Mesothelial cell of epicardium (in vitro differentiated cells): ENCODE measurements around the gene TIMM50. TPM values are rescaled to one million over a fixed set of nuclear protein-coding genes. Genes with fewer than 3 reads are reported as not detected.
"Not testable (repeated sequence)": the region's sequence is repeated elsewhere in the genome, so short reads cannot be mapped to it uniquely, and the experiment has no call there.

Experiments used
- DNase-seq, 2 experiments: peaks; one replicate each; pipeline ENCODE4 v3.0.0; 2021; ENCODE audit warnings: low spot score in 2 of 2; ENCODE audit not compliant: unreplicated experiment in 2 of 2
- H3K27ac Mint-ChIP-seq: 2 replicates; pipeline ENCODE4 v1.8.0; 2021; ENCODE audit warnings: mixed read lengths
- H3K27me3 Mint-ChIP-seq: 2 replicates; pipeline ENCODE4 v1.8.0; 2021; ENCODE audit warnings: low read depth, mixed read lengths
- H3K36me3 Mint-ChIP-seq: 2 replicates; pipeline ENCODE4 v1.8.0; 2021; ENCODE audit warnings: mixed read lengths
- H3K4me1 Mint-ChIP-seq: 2 replicates; pipeline ENCODE4 v1.8.0; 2021; ENCODE audit warnings: mixed read lengths
- H3K4me3 Mint-ChIP-seq: 2 replicates; pipeline ENCODE4 v1.8.0; 2021; ENCODE audit warnings: mild to moderate bottlenecking, moderate library complexity, mixed read lengths
- H3K9me3 Mint-ChIP-seq: 2 replicates; pipeline ENCODE4 v1.8.0; 2021; ENCODE audit warnings: mixed read lengths
- total RNA-seq: library from RNA; stranded (reverse); gene quantifications from 3 replicates; pipeline ENCODE4 v1.2.1, GENCODE V29; 2021
- TF ChIP-seq, protein P1 (sequence below): fragments of 200-600 bp; sonication (generic); IDR thresholded peaks from one replicate; pipeline ENCODE4 v1.5.0; 2021; ENCODE audit warnings: antibody characterized with exemption; ENCODE audit not compliant: unreplicated experiment

Gene TIMM50
- total RNA-seq, 1 donor from 2014 or later: 70.7 TPM

DNA sequence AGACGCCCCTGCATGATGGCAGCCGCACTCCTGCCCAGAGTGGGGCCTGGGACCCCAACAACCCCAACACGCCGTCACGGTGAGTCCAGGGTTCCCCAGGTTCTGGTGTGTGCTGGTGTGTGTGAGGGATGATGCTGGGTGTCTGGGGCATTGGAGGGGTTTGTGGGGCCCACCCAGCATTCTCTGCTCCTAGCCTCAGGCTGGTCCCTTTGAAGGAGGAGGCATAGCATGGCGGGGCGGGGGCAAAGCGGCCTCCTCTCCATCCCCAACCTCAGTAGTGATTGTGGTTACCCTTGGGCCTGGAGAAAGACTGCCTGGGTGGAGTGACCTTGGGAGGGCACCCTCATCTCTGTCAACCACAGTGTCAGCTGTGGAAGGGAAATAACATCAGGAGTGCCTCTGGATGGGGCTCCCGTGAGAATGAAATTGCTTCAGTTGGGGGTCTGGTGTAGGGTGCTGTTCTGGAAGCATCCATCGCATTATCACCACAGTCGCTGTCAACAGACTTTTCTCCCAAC lies 7.1 kb upstream of the TIMM50 start:
- no peaks in the 10 kb centered on the region for H3K27me3 Mint-ChIP-seq
- no peak for DNase-seq
- no peak overlapping the region for H3K27ac Mint-ChIP-seq
- no peaks in the 10 kb centered on the region for H3K9me3 Mint-ChIP-seq
- H3K36me3 Mint-ChIP-seq: peaks cover 31% of the 10 kb centered on the region
- H3K4me1 Mint-ChIP-seq: no peaks in the 10 kb centered on the region
- H3K4me3 Mint-ChIP-seq: no peak overlapping the region
- TF ChIP-seq, protein P1, sequence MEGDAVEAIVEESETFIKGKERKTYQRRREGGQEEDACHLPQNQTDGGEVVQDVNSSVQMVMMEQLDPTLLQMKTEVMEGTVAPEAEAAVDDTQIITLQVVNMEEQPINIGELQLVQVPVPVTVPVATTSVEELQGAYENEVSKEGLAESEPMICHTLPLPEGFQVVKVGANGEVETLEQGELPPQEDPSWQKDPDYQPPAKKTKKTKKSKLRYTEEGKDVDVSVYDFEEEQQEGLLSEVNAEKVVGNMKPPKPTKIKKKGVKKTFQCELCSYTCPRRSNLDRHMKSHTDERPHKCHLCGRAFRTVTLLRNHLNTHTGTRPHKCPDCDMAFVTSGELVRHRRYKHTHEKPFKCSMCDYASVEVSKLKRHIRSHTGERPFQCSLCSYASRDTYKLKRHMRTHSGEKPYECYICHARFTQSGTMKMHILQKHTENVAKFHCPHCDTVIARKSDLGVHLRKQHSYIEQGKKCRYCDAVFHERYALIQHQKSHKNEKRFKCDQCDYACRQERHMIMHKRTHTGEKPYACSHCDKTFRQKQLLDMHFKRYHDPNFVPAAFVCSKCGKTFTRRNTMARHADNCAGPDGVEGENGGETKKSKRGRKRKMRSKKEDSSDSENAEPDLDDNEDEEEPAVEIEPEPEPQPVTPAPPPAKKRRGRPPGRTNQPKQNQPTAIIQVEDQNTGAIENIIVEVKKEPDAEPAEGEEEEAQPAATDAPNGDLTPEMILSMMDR: no peak

DNA sequence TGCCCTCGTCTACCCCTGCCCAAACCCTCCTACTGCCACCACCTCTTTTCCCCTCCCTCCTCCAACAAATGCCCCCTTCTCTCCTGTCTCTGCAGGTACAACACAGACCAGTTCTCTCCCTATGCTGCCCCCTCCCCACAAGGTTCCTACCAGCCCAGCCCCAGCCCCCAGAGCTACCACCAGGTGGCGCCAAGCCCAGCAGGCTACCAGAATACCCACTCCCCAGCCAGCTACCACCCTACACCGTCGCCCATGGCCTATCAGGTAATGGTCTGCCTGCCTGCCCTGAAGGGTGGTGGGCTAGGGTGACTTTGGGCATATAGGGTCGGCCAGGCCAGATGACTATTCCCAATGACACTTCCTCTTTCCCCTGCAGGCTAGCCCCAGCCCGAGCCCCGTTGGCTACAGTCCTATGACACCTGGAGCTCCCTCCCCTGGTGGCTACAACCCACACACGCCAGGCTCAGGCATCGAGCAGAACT lies 6.5 kb upstream of the TIMM50 start:
- Mint-ChIP-seq H3K9me3 (no peaks in the 10 kb centered on the region), H3K4me1 (no peaks in the 10 kb centered on the region), H3K4me3 (no peak overlapping the region), H3K27ac (no peak overlapping the region), H3K27me3 (no peaks in the 10 kb centered on the region), H3K36me3 (peaks cover 31% of the 10 kb centered on the region)
- peak; percentile 53 to 87 for DNase-seq
- TF ChIP-seq, protein P1: peak; percentile 78

DNA sequence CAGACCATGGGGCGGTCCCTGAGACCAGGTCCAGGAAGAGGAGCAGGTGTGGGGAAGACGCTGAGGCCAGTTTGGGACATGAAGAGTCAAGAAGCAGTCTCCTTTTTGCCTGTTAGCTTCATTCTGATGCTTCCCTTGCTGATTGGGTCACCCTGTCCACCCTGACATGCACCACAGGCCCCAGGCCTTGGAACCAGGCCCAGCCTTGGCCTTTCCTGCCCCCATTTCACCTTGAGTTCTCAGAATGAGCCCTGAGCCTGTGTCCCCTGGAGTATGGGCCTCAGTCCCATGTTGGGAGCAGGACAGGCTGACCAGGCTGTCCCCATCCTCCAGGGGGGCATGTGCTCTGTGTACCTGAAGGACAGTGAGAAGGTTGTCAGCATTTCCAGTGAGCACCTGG lies 4.9 kb upstream of the TIMM50 start:
- Mint-ChIP-seq H3K9me3 (no peaks in the 10 kb centered on the region), H3K27me3 (no peaks in the 10 kb centered on the region), H3K4me1 (peaks cover 11% of the 10 kb centered on the region), H3K27ac (no peak overlapping the region), H3K36me3 (peaks cover 26% of the 10 kb centered on the region), H3K4me3 (no peak overlapping the region)
- TF ChIP-seq, protein P1: no peak
- no peak for DNase-seq

DNA sequence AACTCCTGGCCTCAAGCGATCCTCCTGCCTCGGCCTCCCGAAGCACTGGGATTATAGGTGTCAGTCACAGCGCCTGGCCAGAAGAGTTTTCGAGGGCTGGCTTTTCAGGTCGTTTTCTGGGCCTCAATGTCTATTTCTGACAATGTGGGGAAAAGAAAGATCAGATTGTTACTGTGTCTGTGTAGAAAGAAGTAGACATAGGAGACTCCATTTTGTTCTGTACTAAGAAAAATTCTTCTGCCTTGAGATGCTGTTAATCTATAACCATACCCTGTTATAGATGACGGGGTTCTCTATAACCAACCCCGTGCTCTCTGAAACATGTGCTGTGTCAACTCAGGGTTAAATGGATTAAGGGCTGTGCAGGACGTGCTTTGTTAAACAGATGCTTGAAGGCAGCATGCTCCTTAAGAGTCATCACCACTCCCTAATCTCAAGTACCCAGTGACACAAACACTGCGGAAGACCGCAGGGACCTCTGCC lies 1.3 kb upstream of the TIMM50 start:
- DNase-seq, H3K9me3 Mint-ChIP-seq, H3K27me3 Mint-ChIP-seq: not testable (repeated sequence)
- Mint-ChIP-seq H3K4me1 (peaks cover 22% of the 10 kb centered on the region), H3K27ac (peak overlapping the region; percentile 97), H3K4me3 (peak overlapping the region; percentile 85), H3K36me3 (peaks cover 22% of the 10 kb centered on the region)

DNA sequence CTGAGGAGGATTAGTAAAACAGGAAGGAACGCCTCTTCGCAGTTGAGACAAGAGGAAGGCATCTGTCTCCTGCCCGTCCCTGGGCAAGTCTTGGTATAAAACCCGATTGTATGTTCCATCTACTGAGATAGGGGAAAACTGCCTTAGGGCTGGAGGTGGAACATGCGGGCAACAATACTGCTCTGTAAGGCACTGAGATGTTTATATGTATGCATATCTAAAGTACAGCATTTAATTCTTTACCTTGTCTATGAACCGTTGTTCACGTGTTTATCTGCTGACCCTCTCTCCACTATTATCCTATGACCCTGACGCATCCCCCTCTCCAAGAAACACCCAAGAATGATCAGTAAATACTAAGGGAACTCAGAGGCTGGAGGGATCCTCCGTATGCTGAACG lies 722 bp upstream of the TIMM50 start:
- H3K4me1 Mint-ChIP-seq: peaks cover 22% of the 10 kb centered on the region
- TF ChIP-seq, protein P1: no peak
- no peak for DNase-seq
- no peaks in the 10 kb centered on the region for H3K9me3 Mint-ChIP-seq
- peak overlapping the region; percentile 85 for H3K4me3 Mint-ChIP-seq
- H3K36me3 Mint-ChIP-seq: peaks cover 19% of the 10 kb centered on the region
- H3K27me3 Mint-ChIP-seq: no peaks in the 10 kb centered on the region
- peak overlapping the region; percentile 97 for H3K27ac Mint-ChIP-seq

DNA sequence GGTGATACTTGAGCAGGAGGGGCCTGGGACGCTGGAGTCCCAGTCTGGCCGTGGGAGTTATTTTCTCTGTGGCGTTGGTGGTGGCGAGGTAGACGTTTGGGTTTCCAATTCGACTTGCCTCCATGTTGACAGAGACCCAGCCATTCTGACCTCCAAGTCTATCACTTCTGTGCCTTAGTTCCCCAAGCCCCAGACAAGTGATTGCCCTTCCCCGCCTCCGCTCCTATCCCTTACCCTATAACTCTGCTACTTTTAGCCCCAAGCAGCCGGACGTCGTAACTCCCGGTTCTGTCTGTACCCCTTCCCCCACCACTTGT lies 549 bp downstream of the TIMM50 start:
- Mint-ChIP-seq H3K4me1 (peaks cover 22% of the 10 kb centered on the region), H3K27me3 (no peaks in the 10 kb centered on the region), H3K27ac (peak overlapping the region; percentile 98), H3K36me3 (peaks cover 14% of the 10 kb centered on the region), H3K9me3 (no peaks in the 10 kb centered on the region), H3K4me3 (peak overlapping the region; percentile 85)
- TF ChIP-seq, protein P1: no peak
- DNase-seq: no peak
